Type B pancreatic cell (in vitro differentiated cells): ENCODE data around the gene PRR29. TPM values are rescaled to one million over a fixed set of nuclear protein-coding genes. Genes with fewer than 3 reads are reported as not detected.

Experiments used
- DNase-seq: peaks from one replicate; pipeline ENCODE4 v3.0.0; 2021; ENCODE audit warnings: mixed read lengths; ENCODE audit not compliant: unreplicated experiment; ENCODE audit errors: extremely low spot score
- H3K27ac Mint-ChIP-seq: 2 replicates; pipeline ENCODE4 v1.8.0; 2021; ENCODE audit warnings: mild to moderate bottlenecking, mixed read lengths
- H3K27me3 Mint-ChIP-seq: 2 replicates; pipeline ENCODE4 v1.8.0; 2021; ENCODE audit warnings: mixed read lengths
- H3K36me3 Mint-ChIP-seq: 2 replicates; pipeline ENCODE4 v1.8.0; 2021; ENCODE audit warnings: mixed read lengths
- H3K4me1 Mint-ChIP-seq: one replicate; pipeline ENCODE4 v1.8.0; 2021; ENCODE audit warnings: mixed read lengths; ENCODE audit not compliant: unreplicated experiment
- H3K4me3 Mint-ChIP-seq: 2 replicates; pipeline ENCODE4 v1.8.0; 2021; ENCODE audit warnings: mild to moderate bottlenecking, mixed read lengths
- H3K9me3 Mint-ChIP-seq: 2 replicates; pipeline ENCODE4 v1.8.0; 2021; ENCODE audit warnings: mixed read lengths
- CTCF ChIP-seq: fragments of 200-600 bp; sonication (generic); conservative IDR thresholded peaks from 2 replicates; pipeline ENCODE4 v1.5.0; 2021; ENCODE audit warnings: antibody characterized with exemption, mild to moderate bottlenecking
- total RNA-seq: library from RNA; stranded (reverse); gene quantifications from 2 replicates; pipeline ENCODE4 v1.2.1, GENCODE V29; 2021; ENCODE audit warnings: low replicate concordance

PRR29 gene
- total RNA-seq, 1 donor from 2014 or later: 4.2 TPM

- Mint-ChIP-seq H3K9me3 (no peaks in the 10 kb centered on the region), H3K36me3 (no peaks in the 10 kb centered on the region), H3K4me3 (no peak overlapping the region), H3K27ac (no peak overlapping the region), H3K27me3 (peaks cover 24% of the 10 kb centered on the region), H3K4me1 (peaks cover 5% of the 10 kb centered on the region)
- DNase-seq: no peak
- TF ChIP-seq CTCF: no peak
Measured at GRCh38 chr17:64001091-64001579, 3.0 kb downstream of the PRR29 start.

GRCh38 chr17:64001763-64002529 lies 3.8 kb downstream of the PRR29 start:
- TF ChIP-seq CTCF: no peak
- peaks cover 16% of the 10 kb centered on the region for H3K27me3 Mint-ChIP-seq
- H3K36me3 Mint-ChIP-seq: no peaks in the 10 kb centered on the region
- H3K9me3 Mint-ChIP-seq: no peaks in the 10 kb centered on the region
- H3K27ac Mint-ChIP-seq: no peak overlapping the region
- H3K4me1 Mint-ChIP-seq: peaks cover 5% of the 10 kb centered on the region
- H3K4me3 Mint-ChIP-seq: no peak overlapping the region
- DNase-seq: no peak

GRCh38 chr17:64002658-64003525 lies 4.7 kb downstream of the PRR29 start:
- TF ChIP-seq CTCF: no peak
- no peak overlapping the region for H3K4me3 Mint-ChIP-seq
- no peaks in the 10 kb centered on the region for H3K36me3 Mint-ChIP-seq
- DNase-seq: no peak
- H3K27ac Mint-ChIP-seq: no peak overlapping the region
- peaks cover 5% of the 10 kb centered on the region for H3K4me1 Mint-ChIP-seq
- no peaks in the 10 kb centered on the region for H3K9me3 Mint-ChIP-seq
- H3K27me3 Mint-ChIP-seq: peaks cover 7% of the 10 kb centered on the region

GRCh38 chr17:64003526-64004121 lies 5.5 kb downstream of the PRR29 start:
- no peak for TF ChIP-seq CTCF
- no peaks in the 10 kb centered on the region for H3K9me3 Mint-ChIP-seq

GRCh38 chr17:64004218-64004770 lies 6.1 kb downstream of the PRR29 start:
- H3K4me1 Mint-ChIP-seq: peaks cover 7% of the 10 kb centered on the region
- DNase-seq: peak; percentile 24
- H3K4me3 Mint-ChIP-seq: no peak overlapping the region
- no peaks in the 10 kb centered on the region for H3K9me3 Mint-ChIP-seq
- no peak overlapping the region for H3K27ac Mint-ChIP-seq
- H3K27me3 Mint-ChIP-seq: peaks cover 4% of the 10 kb centered on the region
- TF ChIP-seq CTCF: no peak
- H3K36me3 Mint-ChIP-seq: no peaks in the 10 kb centered on the region

More at GRCh38 chr17:64003526-64004121, 5.5 kb downstream of the PRR29 start:
- Mint-ChIP-seq H3K4me1 (peaks cover 5% of the 10 kb centered on the region), H3K27me3 (peaks cover 6% of the 10 kb centered on the region), H3K4me3 (no peak overlapping the region), H3K36me3 (no peaks in the 10 kb centered on the region), H3K27ac (no peak overlapping the region)
- no peak for DNase-seq
